Measurements from ENCODE around the gene TIMM21. TPM values are rescaled to one million over a fixed set of nuclear protein-coding genes. Genes with fewer than 3 reads are reported as not detected.

The TIMM21 gene
- total and polyA plus RNA-seq, 4 donors = 12.6 to 26.1 (median 22.8) TPM

DNA sequence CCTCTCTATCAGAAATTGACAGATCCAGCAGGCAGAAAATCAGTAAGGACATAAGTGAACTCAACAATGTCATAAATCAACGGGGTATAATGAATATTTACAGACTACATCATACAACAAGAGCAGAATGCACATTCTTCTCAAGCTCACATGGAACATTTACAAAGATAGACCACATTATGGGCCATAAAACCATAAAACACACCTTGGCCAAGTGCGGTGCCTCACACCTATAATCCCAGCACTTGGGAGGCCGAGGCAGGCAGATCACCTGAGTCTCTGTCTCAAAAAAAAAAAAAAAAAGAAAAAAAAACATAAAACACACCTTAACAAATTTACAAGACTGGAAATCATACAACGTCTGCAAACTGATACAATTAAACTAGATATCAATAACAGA lies 37.3 kb upstream of the TIMM21 start:
- WGBS, 2 donors = 75 to 90% methylated on average over 4 of the region's 4 CpGs
- H3K36me3 ChIP-seq (ENCODE audit: control insufficient read depth in 4 of 4, insufficient read depth in 4 of 4, low read length in 4 of 4) = no peaks in the 10 kb centered on the region
- H3K27me3 ChIP-seq (ENCODE audit: control insufficient read depth in 3 of 3, insufficient read depth in 3 of 3, low read length in 2 of 3) = no peaks in the 10 kb centered on the region
- H3K4me3 ChIP-seq = no peak overlapping the region
- no peaks in the 10 kb centered on the region for H3K4me1 ChIP-seq (ENCODE audit: control insufficient read depth in 5 of 5, insufficient read depth in 5 of 5, low read length in 5 of 5)
- H3K27ac ChIP-seq (ENCODE audit: low read depth in 1 of 2, low read length in 1 of 2) = no peak overlapping the region
- DNase-seq (no peak), ATAC-seq (ENCODE audit: insufficient read depth, low FRiP score) (no peak)
- no peak overlapping the region for H3K9ac ChIP-seq (ENCODE audit: insufficient read depth in 1 of 2, low read length in 2 of 2)
- H3K9me3 ChIP-seq (ENCODE audit: control insufficient read depth in 4 of 4, insufficient read depth in 3 of 4, low read length in 3 of 4) = peaks cover 0 to 7% (median 0%) of the 10 kb centered on the region in 4 donors
- TF ChIP-seq, protein P1, sequence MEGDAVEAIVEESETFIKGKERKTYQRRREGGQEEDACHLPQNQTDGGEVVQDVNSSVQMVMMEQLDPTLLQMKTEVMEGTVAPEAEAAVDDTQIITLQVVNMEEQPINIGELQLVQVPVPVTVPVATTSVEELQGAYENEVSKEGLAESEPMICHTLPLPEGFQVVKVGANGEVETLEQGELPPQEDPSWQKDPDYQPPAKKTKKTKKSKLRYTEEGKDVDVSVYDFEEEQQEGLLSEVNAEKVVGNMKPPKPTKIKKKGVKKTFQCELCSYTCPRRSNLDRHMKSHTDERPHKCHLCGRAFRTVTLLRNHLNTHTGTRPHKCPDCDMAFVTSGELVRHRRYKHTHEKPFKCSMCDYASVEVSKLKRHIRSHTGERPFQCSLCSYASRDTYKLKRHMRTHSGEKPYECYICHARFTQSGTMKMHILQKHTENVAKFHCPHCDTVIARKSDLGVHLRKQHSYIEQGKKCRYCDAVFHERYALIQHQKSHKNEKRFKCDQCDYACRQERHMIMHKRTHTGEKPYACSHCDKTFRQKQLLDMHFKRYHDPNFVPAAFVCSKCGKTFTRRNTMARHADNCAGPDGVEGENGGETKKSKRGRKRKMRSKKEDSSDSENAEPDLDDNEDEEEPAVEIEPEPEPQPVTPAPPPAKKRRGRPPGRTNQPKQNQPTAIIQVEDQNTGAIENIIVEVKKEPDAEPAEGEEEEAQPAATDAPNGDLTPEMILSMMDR (IDR thresholded peaks at IDR 0.05; ENCODE audit: control extremely low read depth, extremely low read depth) = no peak

DNA sequence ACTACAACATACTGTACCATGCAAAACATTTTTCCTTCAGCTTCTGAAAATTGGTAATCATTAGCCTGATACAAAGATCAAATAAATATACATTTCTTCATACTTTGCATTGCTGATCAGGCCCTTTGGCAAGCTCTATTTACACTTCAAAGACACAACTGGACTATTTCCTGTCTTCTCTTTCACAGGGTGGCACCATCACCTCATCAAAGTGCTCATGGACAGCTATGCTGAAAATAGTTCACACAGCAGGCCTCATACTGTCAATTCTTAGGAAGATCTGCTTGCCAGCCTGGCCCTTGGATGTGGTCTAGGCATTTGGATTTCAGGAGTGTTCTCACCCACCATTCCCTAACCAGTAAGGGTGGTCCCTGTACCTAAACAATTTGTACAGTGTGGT lies 34.6 kb upstream of the TIMM21 start:
- Histone ChIP-seq H3K4me3 (no peak overlapping the region), H3K4me1 (ENCODE audit: control insufficient read depth in 5 of 5, insufficient read depth in 5 of 5, low read length in 5 of 5) (no peaks in the 10 kb centered on the region), H3K27ac (ENCODE audit: low read depth in 1 of 2, low read length in 1 of 2) (no peak overlapping the region), H3K27me3 (ENCODE audit: control insufficient read depth in 3 of 3, insufficient read depth in 3 of 3, low read length in 2 of 3) (no peaks in the 10 kb centered on the region), H3K9me3 (ENCODE audit: control insufficient read depth in 4 of 4, insufficient read depth in 3 of 4, low read length in 3 of 4) (peaks cover 0 to 7% (median 0%) of the 10 kb centered on the region in 4 donors), H3K36me3 (ENCODE audit: control insufficient read depth in 4 of 4, insufficient read depth in 4 of 4, low read length in 4 of 4) (no peaks in the 10 kb centered on the region), H3K9ac (ENCODE audit: insufficient read depth in 1 of 2, low read length in 2 of 2) (no peak overlapping the region)
- ATAC-seq (ENCODE audit: insufficient read depth, low FRiP score) (no peak), DNase-seq (no peak)
- TF ChIP-seq, protein P1 (IDR thresholded peaks at IDR 0.05; ENCODE audit: control extremely low read depth, extremely low read depth) = no peak

DNA sequence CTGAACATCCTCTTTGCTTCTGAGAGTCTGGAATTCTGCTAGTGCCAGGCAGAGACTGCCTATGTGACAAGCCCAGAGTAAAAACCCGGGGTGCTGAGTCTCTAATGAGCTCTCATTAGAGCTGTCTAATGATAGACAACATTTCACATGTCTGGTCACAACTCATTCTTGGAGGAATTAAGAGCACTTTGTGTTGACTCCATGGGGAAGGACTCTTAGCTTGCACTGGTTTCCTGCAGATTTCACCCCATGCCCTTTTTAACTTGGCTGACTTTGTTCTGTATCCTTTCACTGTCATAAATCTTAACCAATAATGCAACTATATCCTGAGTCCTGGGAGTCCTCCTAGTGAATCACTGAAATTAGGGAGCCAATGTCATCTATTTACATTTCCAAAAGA lies 34.2 kb upstream of the TIMM21 start:
- Histone ChIP-seq H3K27ac (ENCODE audit: low read depth in 1 of 2, low read length in 1 of 2) (no peak overlapping the region), H3K27me3 (ENCODE audit: control insufficient read depth in 3 of 3, insufficient read depth in 3 of 3, low read length in 2 of 3) (no peaks in the 10 kb centered on the region), H3K36me3 (ENCODE audit: control insufficient read depth in 4 of 4, insufficient read depth in 4 of 4, low read length in 4 of 4) (no peaks in the 10 kb centered on the region), H3K4me3 (no peak overlapping the region), H3K4me1 (ENCODE audit: control insufficient read depth in 5 of 5, insufficient read depth in 5 of 5, low read length in 5 of 5) (no peaks in the 10 kb centered on the region), H3K9ac (ENCODE audit: insufficient read depth in 1 of 2, low read length in 2 of 2) (no peak overlapping the region), H3K9me3 (ENCODE audit: control insufficient read depth in 4 of 4, insufficient read depth in 3 of 4, low read length in 3 of 4) (peaks cover 0 to 7% (median 0%) of the 10 kb centered on the region in 4 donors)
- TF ChIP-seq, protein P1 (IDR thresholded peaks at IDR 0.05; ENCODE audit: control extremely low read depth, extremely low read depth) = no peak
- ATAC-seq (ENCODE audit: insufficient read depth, low FRiP score) (no peak), DNase-seq (no peak)
- WGBS, 2 donors = 64 to 88% methylated on average over 1 of the region's 1 CpG

DNA sequence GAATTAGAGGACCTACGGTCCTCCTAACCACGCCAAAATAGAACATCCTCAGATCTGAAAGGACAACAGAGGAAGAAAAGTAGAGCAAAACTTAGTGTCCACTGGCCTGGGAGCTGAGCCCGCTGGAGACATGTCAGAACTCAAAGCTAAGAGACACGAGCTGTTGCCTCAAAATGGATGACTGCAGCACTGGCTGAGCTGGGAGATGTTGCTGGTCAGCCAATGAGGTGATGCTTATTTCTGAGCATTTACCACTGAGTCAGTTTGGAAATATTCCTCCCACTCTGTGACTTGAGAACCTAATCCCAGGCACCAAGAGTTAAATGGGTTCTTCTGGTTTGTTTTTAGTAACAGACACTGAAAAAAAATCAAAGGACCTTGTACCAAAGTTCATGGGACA lies 33.3 kb upstream of the TIMM21 start:
- H3K27ac ChIP-seq (ENCODE audit: low read depth in 1 of 2, low read length in 1 of 2) = no peak overlapping the region
- H3K36me3 ChIP-seq (ENCODE audit: control insufficient read depth in 4 of 4, insufficient read depth in 4 of 4, low read length in 4 of 4) = no peaks in the 10 kb centered on the region
- TF ChIP-seq, protein P1 (IDR thresholded peaks at IDR 0.05; ENCODE audit: control extremely low read depth, extremely low read depth) = no peak
- no peak overlapping the region for H3K9ac ChIP-seq (ENCODE audit: insufficient read depth in 1 of 2, low read length in 2 of 2)
- peaks cover 0 to 7% (median 2%) of the 10 kb centered on the region in 4 donors for H3K9me3 ChIP-seq (ENCODE audit: control insufficient read depth in 4 of 4, insufficient read depth in 3 of 4, low read length in 3 of 4)
- H3K4me3 ChIP-seq = no peak overlapping the region
- DNase-seq = no peak
- no peak for ATAC-seq (ENCODE audit: insufficient read depth, low FRiP score)
- no peaks in the 10 kb centered on the region for H3K4me1 ChIP-seq (ENCODE audit: control insufficient read depth in 5 of 5, insufficient read depth in 5 of 5, low read length in 5 of 5)
- H3K27me3 ChIP-seq (ENCODE audit: control insufficient read depth in 3 of 3, insufficient read depth in 3 of 3, low read length in 2 of 3) = peaks cover 0 to 5% (median 0%) of the 10 kb centered on the region in 3 donors
- WGBS, 2 donors = 85 to 87% methylated on average over 4 of the region's 4 CpGs

Data from lung (tissue), 12 donors.